Measurements from ENCODE around the gene SGK2. TPM values are rescaled to one million over a fixed set of nuclear protein-coding genes. Genes with fewer than 3 reads are reported as not detected.
A peak's percentile ranks its signal among the peaks of the same experiment; 100 is the strongest.

SGK2 gene
- total RNA-seq = 1 to 10 TPM; 2.7 to 3.4 TPM
- polyA plus RNA-seq = 1 to 10 TPM; 2.7 to 5.0 TPM
- long read RNA-seq, donor 1 = 0 reads
- long read RNA-seq, donor 2, partial matches to known transcripts = 0 of 2 reads
- long read RNA-seq, donor 2, other reads (novel, unspliced or antisense) = 2 of 2 reads

DNA sequence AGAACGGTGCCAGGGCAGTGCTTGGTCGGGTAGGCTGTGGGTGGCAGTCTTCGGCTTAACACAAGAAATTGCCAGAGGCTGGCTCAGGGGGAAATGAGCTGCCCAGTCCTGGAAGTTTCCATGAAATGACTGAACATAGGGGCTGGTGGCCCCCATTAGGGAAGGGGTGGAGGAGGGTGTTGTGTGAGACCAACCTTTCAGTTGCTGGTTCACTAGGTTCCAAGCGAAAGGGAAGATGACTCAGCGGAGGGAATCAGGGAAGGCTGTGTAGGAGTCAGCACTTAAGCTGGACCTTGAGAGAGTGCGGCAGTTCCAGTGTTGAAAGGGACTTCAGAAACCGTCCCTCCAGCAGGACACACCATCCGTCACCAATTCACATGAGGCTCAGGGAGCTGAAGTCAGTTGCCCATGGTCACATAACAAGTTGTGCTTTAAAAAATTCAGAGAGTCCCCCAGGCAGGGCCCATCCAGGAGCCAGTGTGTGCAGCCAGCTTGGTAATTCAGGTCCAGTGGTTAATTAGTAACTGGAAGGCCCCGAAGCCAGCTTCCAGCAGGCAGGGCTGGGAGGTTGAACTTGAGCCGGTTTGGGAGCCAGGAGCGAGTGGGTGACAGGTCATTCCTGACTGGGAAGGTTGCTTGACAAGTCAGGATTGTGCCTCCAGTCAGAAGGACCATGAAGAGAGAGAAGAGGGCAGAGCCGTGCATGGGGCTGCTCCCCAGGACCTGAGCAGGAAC, at the start of gene SGK2:
SGK2 (plus strand) TSS at position 616 of the 735 bp plus-strand sequence. CDS start 7,469 bp downstream, outside the sequence.
- 76 to 77% methylated on average over 12 of the region's 12 CpGs for whole genome bisulfite sequencing, 2 donors
- no peaks in the 10 kb centered on the region for H3K27me3 ChIP-seq (ENCODE audit: control insufficient read depth in 1 of 2, insufficient read depth in 2 of 2, low read length in 1 of 2)
- H3K27ac ChIP-seq (ENCODE audit: low read depth in 1 of 2, low read length in 2 of 2) = no peak within 1 kb of the TSS
- H3K4me1 ChIP-seq (ENCODE audit: control insufficient read depth in 1 of 2, insufficient read depth in 2 of 2, low read length in 2 of 2) = no peaks in the 10 kb centered on the region
- ATAC-seq (ENCODE audit: low FRiP score) = no peak
- no peaks in the 10 kb centered on the region for H3K36me3 ChIP-seq (ENCODE audit: control insufficient read depth in 1 of 2, insufficient read depth in 2 of 2, low read length in 1 of 2)
- no peak within 1 kb of the TSS for H3K4me3 ChIP-seq (ENCODE audit: low read length in 2 of 2)
- no peak for DNase-seq
- intact Hi-C loops (cut with DNase I) = no loop called here
- no peaks in the 10 kb centered on the region for H3K9me3 ChIP-seq (ENCODE audit: control insufficient read depth, low read length)

DNA sequence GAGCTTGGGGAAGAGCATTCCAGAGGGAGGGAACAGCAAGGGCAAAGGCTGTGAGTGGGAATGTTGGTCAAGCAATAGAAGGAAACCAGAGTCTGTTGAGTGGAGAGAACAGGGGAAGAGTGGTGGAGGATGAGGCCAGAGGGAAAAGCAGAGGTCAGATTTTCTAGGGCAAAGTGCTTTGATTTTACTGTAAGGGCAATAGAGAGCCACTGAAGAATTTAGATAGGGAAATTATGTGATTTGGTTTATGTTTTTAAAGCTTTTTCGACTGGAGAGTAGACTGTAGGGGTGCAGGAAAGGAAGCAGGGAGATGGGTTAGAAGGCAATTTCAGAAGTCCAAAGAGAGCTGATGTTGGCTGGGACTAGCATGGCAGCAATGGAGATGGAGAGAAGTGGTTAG, 46.9 kb upstream of the SGK2 start:
- H3K27ac ChIP-seq (ENCODE audit: low read depth in 1 of 2, low read length in 2 of 2) = no peak overlapping the region
- H3K27me3 ChIP-seq (ENCODE audit: control insufficient read depth in 1 of 2, insufficient read depth in 2 of 2, low read length in 1 of 2) = no peaks in the 10 kb centered on the region
- DNase-seq = no peak
- 88 to 92% methylated on average over 1 of the region's 1 CpG for WGBS, 2 donors
- H3K36me3 ChIP-seq (ENCODE audit: control insufficient read depth in 1 of 2, insufficient read depth in 2 of 2, low read length in 1 of 2) = no peaks in the 10 kb centered on the region
- H3K9me3 ChIP-seq (ENCODE audit: control insufficient read depth, low read length) = no peaks in the 10 kb centered on the region
- no peak for ATAC-seq (ENCODE audit: low FRiP score)
- H3K4me1 ChIP-seq (ENCODE audit: control insufficient read depth in 1 of 2, insufficient read depth in 2 of 2, low read length in 2 of 2) = no peaks in the 10 kb centered on the region
- no peak overlapping the region for H3K4me3 ChIP-seq (ENCODE audit: low read length in 2 of 2)
- intact Hi-C loops (cut with DNase I) = loop anchor here in 1 of 2 donors (5.0 kb wide), 1 partner anchor 55 kb away; the partner anchor contains the start of gene SRSF6

- H3K27ac ChIP-seq (ENCODE audit: low read depth in 1 of 2, low read length in 2 of 2) = no peak overlapping the region
- WGBS, 2 donors = 57 to 59% methylated on average over 10 of the region's 10 CpGs
- H3K9me3 ChIP-seq (ENCODE audit: control insufficient read depth, low read length) = no peaks in the 10 kb centered on the region
- no peak overlapping the region for H3K4me3 ChIP-seq (ENCODE audit: low read length in 2 of 2)
- no peaks in the 10 kb centered on the region for H3K4me1 ChIP-seq (ENCODE audit: control insufficient read depth in 1 of 2, insufficient read depth in 2 of 2, low read length in 2 of 2)
- H3K36me3 ChIP-seq (ENCODE audit: control insufficient read depth in 1 of 2, insufficient read depth in 2 of 2, low read length in 1 of 2) = no peaks in the 10 kb centered on the region
- H3K27me3 ChIP-seq (ENCODE audit: control insufficient read depth in 1 of 2, insufficient read depth in 2 of 2, low read length in 1 of 2) = no peaks in the 10 kb centered on the region
- ATAC-seq (ENCODE audit: low FRiP score) (no peak), DNase-seq (no peak)
- intact Hi-C loops (cut with DNase I) = loop anchor here in 1 of 2 donors (5.0 kb wide), 1 partner anchor 56 kb away; the partner anchor contains the start of gene SRSF6
These were observed 45.4 kb upstream of the SGK2 start for GRCh38 chr20:43513372-43513930.

DNA sequence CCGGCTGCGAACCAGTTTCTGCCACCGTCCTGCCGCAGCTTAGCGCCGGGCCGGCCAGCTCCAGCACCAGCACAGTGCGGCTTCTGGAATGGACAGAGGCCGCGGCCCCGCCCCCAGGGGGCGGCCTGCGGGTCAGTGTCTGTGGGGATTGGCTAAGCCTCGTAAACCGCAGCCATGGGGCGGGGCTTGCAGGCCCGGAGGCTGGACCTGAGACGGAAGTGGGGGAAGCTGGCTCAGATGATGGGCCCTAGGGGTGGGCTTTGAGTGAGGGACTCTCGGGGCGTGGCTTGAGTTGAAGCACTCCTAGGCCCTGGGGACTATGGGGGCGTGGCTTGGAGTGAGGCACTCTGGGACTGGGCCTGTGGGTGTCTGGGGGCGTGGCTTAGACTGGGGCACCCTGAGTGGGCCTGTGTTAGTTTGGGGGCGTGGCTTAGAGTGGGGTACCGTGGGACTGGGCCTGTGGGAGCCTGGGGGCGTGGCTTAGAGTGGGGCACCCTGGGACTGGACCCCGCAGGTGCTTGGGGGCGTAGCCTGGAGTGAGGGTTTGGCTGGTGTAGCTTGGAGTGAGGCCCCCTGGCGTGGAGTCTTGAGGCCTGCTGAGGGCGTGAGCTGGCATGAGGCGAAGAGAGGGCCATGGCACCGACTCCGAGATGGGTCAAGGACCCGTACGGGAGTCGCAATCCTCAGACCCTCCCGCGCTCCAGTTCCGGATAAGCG, 44.7 kb upstream of the SGK2 start:
- WGBS, 2 donors = 49 to 52% methylated on average over 39 of the region's 39 CpGs

GRCh38 chr20:43514648-43514999, 44.2 kb upstream of the SGK2 start:
- no peaks in the 10 kb centered on the region for H3K27me3 ChIP-seq (ENCODE audit: control insufficient read depth in 1 of 2, insufficient read depth in 2 of 2, low read length in 1 of 2)
- no peaks in the 10 kb centered on the region for H3K4me1 ChIP-seq (ENCODE audit: control insufficient read depth in 1 of 2, insufficient read depth in 2 of 2, low read length in 2 of 2)
- DNase-seq (peak; percentile 65 to 81), ATAC-seq (ENCODE audit: low FRiP score) (peak; percentile 36)
- intact Hi-C loops (cut with DNase I) = loop anchor here in 1 of 2 donors (5.0 kb wide), 1 partner anchor 57 kb away; the partner anchor contains the start of gene SRSF6
- no peak overlapping the region for H3K27ac ChIP-seq (ENCODE audit: low read depth in 1 of 2, low read length in 2 of 2)
- no peaks in the 10 kb centered on the region for H3K9me3 ChIP-seq (ENCODE audit: control insufficient read depth, low read length)
- H3K4me3 ChIP-seq (ENCODE audit: low read length in 2 of 2) = peak overlapping the region in 1 of 2 donors; percentile 16
- H3K36me3 ChIP-seq (ENCODE audit: control insufficient read depth in 1 of 2, insufficient read depth in 2 of 2, low read length in 1 of 2) = no peaks in the 10 kb centered on the region
- WGBS, 2 donors = 38 to 56% methylated on average over 27 of the region's 27 CpGs

More for the DNA sequence above, 44.7 kb upstream of the SGK2 start:
- Histone ChIP-seq H3K4me3 (ENCODE audit: low read length in 2 of 2) (peak overlapping the region in 1 of 2 donors; percentile 16), H3K4me1 (ENCODE audit: control insufficient read depth in 1 of 2, insufficient read depth in 2 of 2, low read length in 2 of 2) (no peaks in the 10 kb centered on the region), H3K27me3 (ENCODE audit: control insufficient read depth in 1 of 2, insufficient read depth in 2 of 2, low read length in 1 of 2) (no peaks in the 10 kb centered on the region), H3K36me3 (ENCODE audit: control insufficient read depth in 1 of 2, insufficient read depth in 2 of 2, low read length in 1 of 2) (no peaks in the 10 kb centered on the region), H3K27ac (ENCODE audit: low read depth in 1 of 2, low read length in 2 of 2) (no peak overlapping the region), H3K9me3 (ENCODE audit: control insufficient read depth, low read length) (no peaks in the 10 kb centered on the region)
- intact Hi-C loops (cut with DNase I) = loop anchor here in 1 of 2 donors (5.0 kb wide), 1 partner anchor 57 kb away; the partner anchor contains the start of gene SRSF6
- ATAC-seq (ENCODE audit: low FRiP score) = peak; percentile 96
- peak; percentile 97 to 99 for DNase-seq

- ATAC-seq (ENCODE audit: low FRiP score) = no peak
- intact Hi-C loops (cut with DNase I) = no loop called here
- WGBS, 2 donors = 79 to 84% methylated on average over 2 of the region's 2 CpGs
- Histone ChIP-seq H3K27me3 (ENCODE audit: control insufficient read depth in 1 of 2, insufficient read depth in 2 of 2, low read length in 1 of 2) (no peaks in the 10 kb centered on the region), H3K4me1 (ENCODE audit: control insufficient read depth in 1 of 2, insufficient read depth in 2 of 2, low read length in 2 of 2) (no peaks in the 10 kb centered on the region), H3K9me3 (ENCODE audit: control insufficient read depth, low read length) (no peaks in the 10 kb centered on the region), H3K36me3 (ENCODE audit: control insufficient read depth in 1 of 2, insufficient read depth in 2 of 2, low read length in 1 of 2) (no peaks in the 10 kb centered on the region), H3K4me3 (ENCODE audit: low read length in 2 of 2) (no peak overlapping the region), H3K27ac (ENCODE audit: low read depth in 1 of 2, low read length in 2 of 2) (no peak overlapping the region)
- no peak for DNase-seq
These were observed 43.2 kb upstream of the SGK2 start for GRCh38 chr20:43515628-43516027.

- DNase-seq = no peak
- Histone ChIP-seq H3K9me3 (ENCODE audit: control insufficient read depth, low read length) (no peaks in the 10 kb centered on the region), H3K27ac (ENCODE audit: low read depth in 1 of 2, low read length in 2 of 2) (no peak overlapping the region), H3K27me3 (ENCODE audit: control insufficient read depth in 1 of 2, insufficient read depth in 2 of 2, low read length in 1 of 2) (no peaks in the 10 kb centered on the region), H3K36me3 (ENCODE audit: control insufficient read depth in 1 of 2, insufficient read depth in 2 of 2, low read length in 1 of 2) (no peaks in the 10 kb centered on the region), H3K4me3 (ENCODE audit: low read length in 2 of 2) (no peak overlapping the region), H3K4me1 (ENCODE audit: control insufficient read depth in 1 of 2, insufficient read depth in 2 of 2, low read length in 2 of 2) (no peaks in the 10 kb centered on the region)
- no peak for ATAC-seq (ENCODE audit: low FRiP score)
- 92% methylated on average over 1 of the region's 1 CpG for WGBS, 2 donors
- intact Hi-C loops (cut with DNase I) = no loop called here
These were observed 42.5 kb upstream of the SGK2 start for GRCh38 chr20:43516251-43516824.

- DNase-seq = no peak
- intact Hi-C loops (cut with DNase I) = no loop called here
- Histone ChIP-seq H3K27me3 (ENCODE audit: control insufficient read depth in 1 of 2, insufficient read depth in 2 of 2, low read length in 1 of 2) (no peaks in the 10 kb centered on the region), H3K4me1 (ENCODE audit: control insufficient read depth in 1 of 2, insufficient read depth in 2 of 2, low read length in 2 of 2) (no peaks in the 10 kb centered on the region), H3K4me3 (ENCODE audit: low read length in 2 of 2) (no peak overlapping the region), H3K36me3 (ENCODE audit: control insufficient read depth in 1 of 2, insufficient read depth in 2 of 2, low read length in 1 of 2) (no peaks in the 10 kb centered on the region), H3K27ac (ENCODE audit: low read depth in 1 of 2, low read length in 2 of 2) (no peak overlapping the region), H3K9me3 (ENCODE audit: control insufficient read depth, low read length) (no peaks in the 10 kb centered on the region)
- 98 to 100% methylated on average over 1 of the region's 1 CpG for WGBS, 2 donors
- no peak for ATAC-seq (ENCODE audit: low FRiP score)
These were observed 38.7 kb upstream of the SGK2 start for GRCh38 chr20:43520074-43520630.
